SK-N-SH treated with all-trans-retinoic acid at 6 μM for 48 hours (cell line): Measurements from ENCODE around the gene MGAT3.

Source experiments
- PPARA ChIP-seq: fragments of 250-450 bp; sonication (Bioruptor Pico); IDR thresholded peaks from 2 replicates; pipeline ENCODE4 v1.5.0; 2020; ENCODE audit warnings: mild to moderate bottlenecking, borderline replicate concordance
- TCF4 ChIP-seq: fragments of 250-450 bp; sonication (Bioruptor Pico); IDR thresholded peaks from 2 replicates; pipeline ENCODE4 v1.8.0; 2021; ENCODE audit warnings: mild to moderate bottlenecking, moderate library complexity, borderline replicate concordance
- ZNF565 ChIP-seq: fragments of 450-650 bp; formaldehyde crosslinking; conservative IDR thresholded peaks from 2 replicates; pipeline ENCODE4 v1.5.0; 2020; ENCODE audit warnings: low read depth, mild to moderate bottlenecking, moderate library complexity
- ZNF8 ChIP-seq: fragments of 450-650 bp; formaldehyde crosslinking; IDR thresholded peaks from 2 replicates; pipeline ENCODE4 v1.5.0; 2020; ENCODE audit warnings: mild to moderate bottlenecking, moderate library complexity

DNA sequence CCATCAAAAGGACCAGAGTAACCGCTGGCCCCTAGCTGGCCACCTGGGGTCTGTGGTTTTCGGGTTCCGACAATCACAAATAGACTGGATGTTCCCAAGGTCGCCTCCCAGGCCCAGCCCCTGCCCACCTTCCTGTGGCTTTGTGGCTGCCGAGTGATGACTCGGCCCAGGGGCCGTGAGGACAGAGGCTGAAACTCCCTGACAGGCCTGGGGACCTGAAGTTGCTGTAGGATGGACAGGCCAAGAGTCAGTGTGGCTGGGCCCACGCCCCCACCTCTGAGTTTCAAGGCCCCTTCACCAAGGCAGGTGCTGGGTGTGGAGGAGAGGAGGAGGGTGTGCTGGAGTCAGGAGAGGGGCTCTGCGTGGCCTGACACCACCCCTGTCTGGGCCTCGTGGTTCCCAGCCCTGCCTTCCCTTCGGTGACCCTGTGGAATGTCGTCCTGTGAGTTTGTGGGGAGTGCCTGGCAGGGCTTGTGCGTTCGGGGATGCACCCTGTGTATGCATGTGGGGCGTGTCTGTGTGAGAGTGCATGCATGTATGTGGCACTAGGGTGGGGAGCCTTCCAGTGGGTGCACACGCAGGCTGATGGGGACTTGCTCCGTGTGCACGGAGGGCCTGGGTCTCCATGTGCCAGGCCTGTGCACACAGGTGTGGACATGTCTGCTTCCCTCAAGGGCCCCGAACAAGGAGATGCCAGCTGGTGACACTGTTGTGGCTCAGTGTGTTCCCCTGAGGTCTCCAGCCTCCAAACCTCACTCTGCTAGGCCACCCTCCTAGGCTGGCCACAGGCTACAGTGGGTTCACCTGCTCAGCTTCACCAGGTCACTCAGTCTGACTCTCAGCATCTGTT, 8.4 kb upstream of the MGAT3 start:
- TF ChIP-seq PPARA (CRISPR knock-in tag) (no peak), TCF4 (CRISPR knock-in tag) (no peak), ZNF565 (CRISPR knock-in tag) (no peak), ZNF8 (CRISPR knock-in tag) (no peak)
